HepG2 (cell line): Measurements from ENCODE around the gene KIF2C. TPM values are rescaled to one million over a fixed set of nuclear protein-coding genes. Genes with fewer than 3 reads are reported as not detected.

Experiments
- GTF2F1 ChIP-seq: fragments of 150-350 bp; IDR thresholded peaks from 2 replicates; pipeline ENCODE4 v1.6.1; 2014; ENCODE audit warnings: low read length
- KDM4B ChIP-seq: sonication (generic); formaldehyde crosslinking; IDR thresholded peaks from 2 replicates; pipeline ENCODE4 v1.4.0; 2020; ENCODE audit warnings: missing genetic modification reagents
- MIER3 ChIP-seq: IDR thresholded peaks from 2 replicates; pipeline ENCODE4 v1.6.1; 2016; ENCODE audit warnings: missing compliant biosample characterization, borderline replicate concordance
- RCOR2 ChIP-seq: IDR thresholded peaks from 2 replicates; pipeline ENCODE4 v1.6.1; 2016; ENCODE audit warnings: missing biosample characterization, missing genetic modification reagents
- RNF2 ChIP-seq: fragments of 450-650 bp; conservative IDR thresholded peaks from 2 replicates; pipeline ENCODE4 v1.6.1; 2016; ENCODE audit warnings: low read depth
- SYNCRIP ChIP-seq: fragments of 200-400 bp; formaldehyde crosslinking; IDR thresholded peaks from 2 replicates; pipeline ENCODE4 v1.6.1; 2018; ENCODE audit warnings: mild to moderate bottlenecking, low read depth, low read length; ENCODE audit not compliant: insufficient read depth
- ZKSCAN8 ChIP-seq: IDR thresholded peaks from 2 replicates; pipeline ENCODE4 v1.6.1; 2016; ENCODE audit warnings: borderline replicate concordance, missing genetic modification reagents, missing compliant biosample characterization
- ZNF101 ChIP-seq: sonication (generic); formaldehyde crosslinking; IDR thresholded peaks from 2 replicates; pipeline ENCODE4 v1.4.0; 2020; ENCODE audit warnings: mild to moderate bottlenecking, low read depth, missing genetic modification reagents, borderline replicate concordance
- ZNF343 ChIP-seq: sonication (generic); formaldehyde crosslinking; IDR thresholded peaks from 2 replicates; pipeline ENCODE4 v1.4.0; 2020; ENCODE audit warnings: mild to moderate bottlenecking, missing genetic modification reagents
- ZNF570 ChIP-seq: sonication (generic); formaldehyde crosslinking; IDR thresholded peaks from 2 replicates; pipeline ENCODE4 v1.4.0; 2020; ENCODE audit warnings: mild to moderate bottlenecking, missing genetic modification reagents, borderline replicate concordance
- ZNF703 ChIP-seq: sonication (generic); formaldehyde crosslinking; IDR thresholded peaks from 2 replicates; pipeline ENCODE4 v1.5.1; 2020; ENCODE audit warnings: missing genetic modification reagents, mild to moderate bottlenecking, moderate library complexity, borderline replicate concordance
- ZNF839 ChIP-seq: sonication (generic); formaldehyde crosslinking; IDR thresholded peaks from 2 replicates; pipeline ENCODE4 v1.4.0; 2020; ENCODE audit warnings: missing genetic modification reagents, mild to moderate bottlenecking, borderline replicate concordance
- ZNF841 ChIP-seq: sonication (generic); formaldehyde crosslinking; IDR thresholded peaks from 2 replicates; pipeline ENCODE4 v1.8.1; 2023; ENCODE audit warnings: missing genetic modification reagents, borderline replicate concordance
- polyA plus RNA-seq, 8 experiments: library from polyadenylated mRNA; depleted of rRNA in 3 of 8; stranded (reverse) in 7 of 8; unstranded in 1 of 8; fragments of >200 nt; fragmentation: Illumina TruSeq in 4 of 8; extraction: Trizol in 4 of 8; gene quantifications; 2 replicates each; pipeline versions ENCODE4 v1.2.1 to v1.2.3, GENCODE V29; 2011 to 2016; ENCODE audit warnings: low read depth in 4 of 8, missing spikeins in 1 of 8, mixed read lengths in 1 of 8; ENCODE audit not compliant: insufficient read depth in 1 of 8
- total RNA-seq, 5 experiments: library from RNA; depleted of rRNA; stranded (reverse); fragments of >200 nt; fragmentation: Illumina TruSeq; extraction: Trizol; gene quantifications; 2 replicates each; pipeline ENCODE4 v1.2.3, GENCODE V29; 2016; ENCODE audit warnings: low read depth in 1 of 5
- TF ChIP-seq, protein P1 (sequence below): IDR thresholded peaks from 2 replicates; pipeline ENCODE4 v1.6.1; 2016; ENCODE audit warnings: low read depth, control low read depth
- TF ChIP-seq, protein P2 (sequence below): sonication (generic); formaldehyde crosslinking; IDR thresholded peaks from 2 replicates; pipeline ENCODE4 v1.5.1; 2020; ENCODE audit warnings: mild to moderate bottlenecking, missing genetic modification reagents, borderline replicate concordance
- TF ChIP-seq, protein P3 (sequence below): sonication (generic); formaldehyde crosslinking; IDR thresholded peaks from 2 replicates; pipeline ENCODE4 v1.4.0; 2020; ENCODE audit warnings: missing genetic modification reagents
- TF ChIP-seq, protein P4 (sequence below): sonication (generic); formaldehyde crosslinking; IDR thresholded peaks from 2 replicates; pipeline ENCODE4 v1.8.0; 2023; ENCODE audit warnings: mild to moderate bottlenecking, missing genetic modification reagents

The KIF2C gene
- total and polyA plus RNA-seq, 2 of the 13 experiments (the other 11 are each of a cell fraction or from before 2014, with no cell fraction given) = 29.7 to 53.7 TPM

DNA sequence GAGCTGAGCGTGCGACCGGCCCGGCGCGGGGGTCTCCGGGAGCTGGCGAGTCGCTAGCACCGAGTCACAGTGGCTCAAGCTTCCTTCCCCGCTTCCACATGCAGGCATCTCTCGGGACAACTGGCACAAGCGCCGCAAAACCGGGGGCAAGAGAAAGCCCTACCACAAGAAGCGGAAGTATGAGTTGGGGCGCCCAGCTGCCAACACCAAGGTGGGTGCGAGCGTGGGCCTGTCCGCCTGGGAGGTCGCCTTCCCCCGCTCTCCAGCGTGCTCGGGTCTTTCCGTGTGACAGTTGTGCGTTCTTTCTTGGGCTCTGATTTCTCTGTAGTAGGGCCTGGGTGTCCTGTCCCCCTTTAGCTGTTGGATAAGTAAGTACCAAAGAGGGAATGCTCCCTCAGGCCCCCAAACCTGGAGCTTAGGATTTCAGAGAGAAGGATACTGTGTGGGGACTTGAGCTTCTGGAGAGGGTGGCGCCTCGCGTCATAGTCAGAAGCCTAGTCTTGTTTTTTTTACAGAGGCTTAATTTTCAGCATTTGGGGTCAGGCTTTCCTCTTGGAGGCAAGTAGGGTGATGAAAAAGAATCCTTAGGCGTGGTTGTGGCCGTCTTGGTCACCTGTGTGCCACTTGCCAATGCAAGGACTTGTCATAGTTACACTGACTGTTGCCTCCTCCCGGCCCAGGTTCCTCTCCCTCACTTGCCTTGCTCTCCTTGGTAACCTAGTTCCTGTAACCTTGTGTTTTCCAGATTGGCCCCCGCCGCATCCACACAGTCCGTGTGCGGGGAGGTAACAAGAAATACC is 36.5 kb downstream of the KIF2C start (continued):
- TF ChIP-seq SYNCRIP = no peak
- TF ChIP-seq RNF2 = no peak
- TF ChIP-seq RCOR2 = no peak
- no peak for TF ChIP-seq ZNF839 (CRISPR knock-in tag)
- TF ChIP-seq, protein P1, sequence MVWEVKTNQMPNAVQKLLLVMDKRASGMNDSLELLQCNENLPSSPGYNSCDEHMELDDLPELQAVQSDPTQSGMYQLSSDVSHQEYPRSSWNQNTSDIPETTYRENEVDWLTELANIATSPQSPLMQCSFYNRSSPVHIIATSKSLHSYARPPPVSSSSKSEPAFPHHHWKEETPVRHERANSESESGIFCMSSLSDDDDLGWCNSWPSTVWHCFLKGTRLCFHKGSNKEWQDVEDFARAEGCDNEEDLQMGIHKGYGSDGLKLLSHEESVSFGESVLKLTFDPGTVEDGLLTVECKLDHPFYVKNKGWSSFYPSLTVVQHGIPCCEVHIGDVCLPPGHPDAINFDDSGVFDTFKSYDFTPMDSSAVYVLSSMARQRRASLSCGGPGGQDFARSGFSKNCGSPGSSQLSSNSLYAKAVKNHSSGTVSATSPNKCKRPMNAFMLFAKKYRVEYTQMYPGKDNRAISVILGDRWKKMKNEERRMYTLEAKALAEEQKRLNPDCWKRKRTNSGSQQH = no peak
- no peak for TF ChIP-seq MIER3
- TF ChIP-seq, protein P2, sequence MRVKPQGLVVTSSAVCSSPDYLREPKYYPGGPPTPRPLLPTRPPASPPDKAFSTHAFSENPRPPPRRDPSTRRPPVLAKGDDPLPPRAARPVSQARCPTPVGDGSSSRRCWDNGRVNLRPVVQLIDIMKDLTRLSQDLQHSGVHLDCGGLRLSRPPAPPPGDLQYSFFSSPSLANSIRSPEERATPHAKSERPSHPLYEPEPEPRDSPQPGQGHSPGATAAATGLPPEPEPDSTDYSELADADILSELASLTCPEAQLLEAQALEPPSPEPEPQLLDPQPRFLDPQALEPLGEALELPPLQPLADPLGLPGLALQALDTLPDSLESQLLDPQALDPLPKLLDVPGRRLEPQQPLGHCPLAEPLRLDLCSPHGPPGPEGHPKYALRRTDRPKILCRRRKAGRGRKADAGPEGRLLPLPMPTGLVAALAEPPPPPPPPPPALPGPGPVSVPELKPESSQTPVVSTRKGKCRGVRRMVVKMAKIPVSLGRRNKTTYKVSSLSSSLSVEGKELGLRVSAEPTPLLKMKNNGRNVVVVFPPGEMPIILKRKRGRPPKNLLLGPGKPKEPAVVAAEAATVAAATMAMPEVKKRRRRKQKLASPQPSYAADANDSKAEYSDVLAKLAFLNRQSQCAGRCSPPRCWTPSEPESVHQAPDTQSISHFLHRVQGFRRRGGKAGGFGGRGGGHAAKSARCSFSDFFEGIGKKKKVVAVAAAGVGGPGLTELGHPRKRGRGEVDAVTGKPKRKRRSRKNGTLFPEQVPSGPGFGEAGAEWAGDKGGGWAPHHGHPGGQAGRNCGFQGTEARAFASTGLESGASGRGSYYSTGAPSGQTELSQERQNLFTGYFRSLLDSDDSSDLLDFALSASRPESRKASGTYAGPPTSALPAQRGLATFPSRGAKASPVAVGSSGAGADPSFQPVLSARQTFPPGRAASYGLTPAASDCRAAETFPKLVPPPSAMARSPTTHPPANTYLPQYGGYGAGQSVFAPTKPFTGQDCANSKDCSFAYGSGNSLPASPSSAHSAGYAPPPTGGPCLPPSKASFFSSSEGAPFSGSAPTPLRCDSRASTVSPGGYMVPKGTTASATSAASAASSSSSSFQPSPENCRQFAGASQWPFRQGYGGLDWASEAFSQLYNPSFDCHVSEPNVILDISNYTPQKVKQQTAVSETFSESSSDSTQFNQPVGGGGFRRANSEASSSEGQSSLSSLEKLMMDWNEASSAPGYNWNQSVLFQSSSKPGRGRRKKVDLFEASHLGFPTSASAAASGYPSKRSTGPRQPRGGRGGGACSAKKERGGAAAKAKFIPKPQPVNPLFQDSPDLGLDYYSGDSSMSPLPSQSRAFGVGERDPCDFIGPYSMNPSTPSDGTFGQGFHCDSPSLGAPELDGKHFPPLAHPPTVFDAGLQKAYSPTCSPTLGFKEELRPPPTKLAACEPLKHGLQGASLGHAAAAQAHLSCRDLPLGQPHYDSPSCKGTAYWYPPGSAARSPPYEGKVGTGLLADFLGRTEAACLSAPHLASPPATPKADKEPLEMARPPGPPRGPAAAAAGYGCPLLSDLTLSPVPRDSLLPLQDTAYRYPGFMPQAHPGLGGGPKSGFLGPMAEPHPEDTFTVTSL (CRISPR knock-in tag) = no peak; the same call in 1 of the 2 replicates
- TF ChIP-seq, protein P3, sequence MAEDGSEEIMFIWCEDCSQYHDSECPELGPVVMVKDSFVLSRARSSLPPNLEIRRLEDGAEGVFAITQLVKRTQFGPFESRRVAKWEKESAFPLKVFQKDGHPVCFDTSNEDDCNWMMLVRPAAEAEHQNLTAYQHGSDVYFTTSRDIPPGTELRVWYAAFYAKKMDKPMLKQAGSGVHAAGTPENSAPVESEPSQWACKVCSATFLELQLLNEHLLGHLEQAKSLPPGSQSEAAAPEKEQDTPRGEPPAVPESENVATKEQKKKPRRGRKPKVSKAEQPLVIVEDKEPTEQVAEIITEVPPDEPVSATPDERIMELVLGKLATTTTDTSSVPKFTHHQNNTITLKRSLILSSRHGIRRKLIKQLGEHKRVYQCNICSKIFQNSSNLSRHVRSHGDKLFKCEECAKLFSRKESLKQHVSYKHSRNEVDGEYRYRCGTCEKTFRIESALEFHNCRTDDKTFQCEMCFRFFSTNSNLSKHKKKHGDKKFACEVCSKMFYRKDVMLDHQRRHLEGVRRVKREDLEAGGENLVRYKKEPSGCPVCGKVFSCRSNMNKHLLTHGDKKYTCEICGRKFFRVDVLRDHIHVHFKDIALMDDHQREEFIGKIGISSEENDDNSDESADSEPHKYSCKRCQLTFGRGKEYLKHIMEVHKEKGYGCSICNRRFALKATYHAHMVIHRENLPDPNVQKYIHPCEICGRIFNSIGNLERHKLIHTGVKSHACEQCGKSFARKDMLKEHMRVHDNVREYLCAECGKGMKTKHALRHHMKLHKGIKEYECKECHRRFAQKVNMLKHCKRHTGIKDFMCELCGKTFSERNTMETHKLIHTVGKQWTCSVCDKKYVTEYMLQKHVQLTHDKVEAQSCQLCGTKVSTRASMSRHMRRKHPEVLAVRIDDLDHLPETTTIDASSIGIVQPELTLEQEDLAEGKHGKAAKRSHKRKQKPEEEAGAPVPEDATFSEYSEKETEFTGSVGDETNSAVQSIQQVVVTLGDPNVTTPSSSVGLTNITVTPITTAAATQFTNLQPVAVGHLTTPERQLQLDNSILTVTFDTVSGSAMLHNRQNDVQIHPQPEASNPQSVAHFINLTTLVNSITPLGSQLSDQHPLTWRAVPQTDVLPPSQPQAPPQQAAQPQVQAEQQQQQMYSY (CRISPR knock-in tag) = no peak
- TF ChIP-seq ZNF703 = peak; percentile 24; the same call in 1 of the 2 replicates
- no peak for TF ChIP-seq ZKSCAN8 (CRISPR knock-in tag)
- TF ChIP-seq ZNF343 = 0 out of 2 replicates have a peak, but pooled peaks have one; percentile 40
- TF ChIP-seq GTF2F1 = no peak
- no peak for TF ChIP-seq ZNF841 (CRISPR knock-in tag)
- peak; percentile 38; the same call in 1 of the 2 replicates for TF ChIP-seq ZNF101 (CRISPR knock-in tag)
- TF ChIP-seq, protein P4, sequence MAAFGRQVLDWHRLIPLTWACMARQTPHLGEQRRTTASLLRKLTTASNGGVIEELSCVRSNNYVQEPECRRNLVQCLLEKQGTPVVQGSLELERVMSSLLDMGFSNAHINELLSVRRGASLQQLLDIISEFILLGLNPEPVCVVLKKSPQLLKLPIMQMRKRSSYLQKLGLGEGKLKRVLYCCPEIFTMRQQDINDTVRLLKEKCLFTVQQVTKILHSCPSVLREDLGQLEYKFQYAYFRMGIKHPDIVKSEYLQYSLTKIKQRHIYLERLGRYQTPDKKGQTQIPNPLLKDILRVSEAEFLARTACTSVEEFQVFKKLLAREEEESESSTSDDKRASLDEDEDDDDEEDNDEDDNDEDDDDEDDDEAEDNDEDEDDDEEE (CRISPR knock-in tag) = no peak
- peak; percentile 74; the same call in 1 of the 2 replicates for TF ChIP-seq ZNF570 (CRISPR knock-in tag)
- no peak for TF ChIP-seq KDM4B (CRISPR knock-in tag)
